HL-60 (cell line): ENCODE results near the gene USB1.

Experiments used
- DNase-seq, 2 experiments: peaks; one replicate each; pipeline ENCODE4 v3.0.0-alpha.2; 2010 to 2020; ENCODE audit warnings: low read depth in 1 of 2, low spot score in 1 of 2
- H3K27ac ChIP-seq: fragments of 250-450 bp; sonication (Bioruptor Pico); replicated peaks from 2 replicates; pipeline ENCODE4 v1.5.1; 2020; ENCODE audit warnings: mild to moderate bottlenecking, moderate library complexity
- H3K27me3 ChIP-seq: fragments of 250-450 bp; sonication (Bioruptor Pico); 2 replicates; pipeline ENCODE4 v1.5.1; 2021; ENCODE audit warnings: mild to moderate bottlenecking, moderate library complexity; ENCODE audit not compliant: insufficient read depth, poor library complexity, severe bottlenecking
- H3K4me3 ChIP-seq: replicated peaks from 2 replicates; pipeline ENCODE4 v1.5.1; 2011; ENCODE audit warnings: mild to moderate bottlenecking, control low read depth, low read length; ENCODE audit not compliant: insufficient read depth
- CTCF ChIP-seq: IDR thresholded peaks from one replicate; pipeline ENCODE4 v1.5.1; 2011; ENCODE audit warnings: low read length, control low read depth, inconsistent platforms; ENCODE audit not compliant: insufficient read depth
- GABPA ChIP-seq: IDR thresholded peaks from 2 replicates; pipeline ENCODE4 v1.6.1; 2012; ENCODE audit warnings: low read depth
- POLR2AphosphoS5 ChIP-seq: IDR thresholded peaks from 2 replicates; pipeline ENCODE4 v1.6.1; 2012; ENCODE audit warnings: low read depth
- SPI1 ChIP-seq: IDR thresholded peaks from 2 replicates; pipeline ENCODE4 v1.6.1; 2012; ENCODE audit warnings: low read depth, mild to moderate bottlenecking, borderline replicate concordance
- TF ChIP-seq, protein P1 (sequence below): IDR thresholded peaks from 2 replicates; pipeline ENCODE4 v1.6.1; 2012; ENCODE audit warnings: low read depth; ENCODE audit not compliant: insufficient replicate concordance

The USB1 gene

DNA sequence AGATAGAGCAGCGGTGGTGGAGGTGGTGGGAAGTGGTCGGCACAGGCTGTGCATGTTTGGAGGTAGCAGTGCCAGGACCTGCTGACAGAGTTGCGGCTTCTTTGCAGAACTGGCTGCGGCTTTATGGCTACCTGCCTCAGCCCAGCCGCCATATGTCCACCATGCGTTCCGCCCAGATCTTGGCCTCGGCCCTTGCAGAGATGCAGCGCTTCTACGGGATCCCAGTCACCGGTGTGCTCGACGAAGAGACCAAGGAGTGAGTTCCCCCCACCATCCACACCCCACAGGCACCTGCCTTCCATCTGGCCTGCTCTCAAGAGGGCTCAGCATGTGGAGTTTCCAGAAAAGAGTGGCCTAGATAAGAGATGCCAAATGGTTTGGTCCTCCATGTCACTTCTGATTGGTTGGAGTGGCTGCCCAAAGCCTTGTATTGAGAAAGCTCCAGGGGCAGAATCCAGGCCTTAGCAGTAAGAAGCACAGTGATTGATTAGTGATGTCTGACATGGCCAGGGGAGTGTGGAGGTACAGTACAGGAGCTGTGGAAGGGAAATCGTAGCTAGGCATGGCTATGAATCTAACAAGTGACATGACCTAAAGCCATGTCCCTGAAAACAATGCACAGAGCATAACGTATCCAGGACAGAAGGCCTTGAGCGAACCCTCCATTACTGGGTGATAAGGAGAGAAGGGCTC is 36.3 kb downstream of the USB1 start:
- no peak overlapping the region for H3K4me3 ChIP-seq
- H3K27me3 ChIP-seq = no peaks in the 10 kb centered on the region
- TF ChIP-seq CTCF = no peak
- TF ChIP-seq SPI1 = no peak
- no peak for TF ChIP-seq GABPA
- TF ChIP-seq, protein P1, sequence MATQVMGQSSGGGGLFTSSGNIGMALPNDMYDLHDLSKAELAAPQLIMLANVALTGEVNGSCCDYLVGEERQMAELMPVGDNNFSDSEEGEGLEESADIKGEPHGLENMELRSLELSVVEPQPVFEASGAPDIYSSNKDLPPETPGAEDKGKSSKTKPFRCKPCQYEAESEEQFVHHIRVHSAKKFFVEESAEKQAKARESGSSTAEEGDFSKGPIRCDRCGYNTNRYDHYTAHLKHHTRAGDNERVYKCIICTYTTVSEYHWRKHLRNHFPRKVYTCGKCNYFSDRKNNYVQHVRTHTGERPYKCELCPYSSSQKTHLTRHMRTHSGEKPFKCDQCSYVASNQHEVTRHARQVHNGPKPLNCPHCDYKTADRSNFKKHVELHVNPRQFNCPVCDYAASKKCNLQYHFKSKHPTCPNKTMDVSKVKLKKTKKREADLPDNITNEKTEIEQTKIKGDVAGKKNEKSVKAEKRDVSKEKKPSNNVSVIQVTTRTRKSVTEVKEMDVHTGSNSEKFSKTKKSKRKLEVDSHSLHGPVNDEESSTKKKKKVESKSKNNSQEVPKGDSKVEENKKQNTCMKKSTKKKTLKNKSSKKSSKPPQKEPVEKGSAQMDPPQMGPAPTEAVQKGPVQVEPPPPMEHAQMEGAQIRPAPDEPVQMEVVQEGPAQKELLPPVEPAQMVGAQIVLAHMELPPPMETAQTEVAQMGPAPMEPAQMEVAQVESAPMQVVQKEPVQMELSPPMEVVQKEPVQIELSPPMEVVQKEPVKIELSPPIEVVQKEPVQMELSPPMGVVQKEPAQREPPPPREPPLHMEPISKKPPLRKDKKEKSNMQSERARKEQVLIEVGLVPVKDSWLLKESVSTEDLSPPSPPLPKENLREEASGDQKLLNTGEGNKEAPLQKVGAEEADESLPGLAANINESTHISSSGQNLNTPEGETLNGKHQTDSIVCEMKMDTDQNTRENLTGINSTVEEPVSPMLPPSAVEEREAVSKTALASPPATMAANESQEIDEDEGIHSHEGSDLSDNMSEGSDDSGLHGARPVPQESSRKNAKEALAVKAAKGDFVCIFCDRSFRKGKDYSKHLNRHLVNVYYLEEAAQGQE = no peak
- TF ChIP-seq POLR2AphosphoS5 = no peak
- DNase-seq = no peak
- no peak overlapping the region for H3K27ac ChIP-seq

DNA sequence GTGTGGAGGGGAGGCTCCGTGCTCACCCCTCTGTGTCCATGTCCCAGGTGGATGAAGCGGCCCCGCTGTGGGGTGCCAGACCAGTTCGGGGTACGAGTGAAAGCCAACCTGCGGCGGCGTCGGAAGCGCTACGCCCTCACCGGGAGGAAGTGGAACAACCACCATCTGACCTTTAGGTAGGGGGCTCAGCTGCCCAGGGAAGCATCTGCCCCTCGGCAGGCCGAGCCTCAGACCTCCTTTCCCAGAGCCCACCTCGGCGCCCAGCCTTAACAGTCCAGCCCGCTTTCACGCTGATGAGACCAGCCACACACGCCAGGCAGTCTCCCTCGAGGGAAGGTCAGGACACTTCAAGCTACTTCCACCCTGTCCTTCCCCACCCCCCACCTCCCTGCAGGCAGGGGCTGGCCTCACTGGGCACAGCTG is 37.0 kb downstream of the USB1 start:
- TF ChIP-seq POLR2AphosphoS5 (no peak), SPI1 (no peak), GABPA (no peak), CTCF (no peak)
- TF ChIP-seq, protein P1 = no peak
- no peak overlapping the region for H3K4me3 ChIP-seq
- H3K27ac ChIP-seq = no peak overlapping the region
- no peak for DNase-seq
- no peaks in the 10 kb centered on the region for H3K27me3 ChIP-seq

- DNase-seq = no peak
- TF ChIP-seq GABPA (no peak), POLR2AphosphoS5 (no peak), CTCF (no peak), SPI1 (no peak)
- TF ChIP-seq, protein P1 = no peak
- H3K27ac ChIP-seq = no peak overlapping the region
- H3K4me3 ChIP-seq = no peak overlapping the region
- no peaks in the 10 kb centered on the region for H3K27me3 ChIP-seq
Observed at GRCh38 chr16:58039829-58040495, 38.8 kb downstream of the USB1 start.
